ENCODE measurements around the gene COA4. TPM values are rescaled to one million over a fixed set of nuclear protein-coding genes. Genes with fewer than 3 reads are reported as not detected.
"Not testable (repeated sequence)": the region's sequence is repeated elsewhere in the genome, so short reads cannot be mapped to it uniquely, and the experiment has no call there.

Gene COA4
- polyA plus RNA-seq, 3 donors: 46.6 to 57.7 (median 53.4) TPM

GRCh38 chr11:73888244-73888643 is 11.6 kb upstream of the COA4 start:
- peaks cover 36 to 55% of the 10 kb centered on the region in 2 donors for H3K36me3 ChIP-seq (replicated peaks in 1 of 2; ENCODE audit: control insufficient read depth in 1 of 2, insufficient read depth in 2 of 2, low read length in 2 of 2)
- Mint-ChIP-seq H3K36me3 (peaks cover 37 to 38% of the 10 kb centered on the region in 2 donors), H3K27ac (peak overlapping the region in 1 of 7 donors; percentile 13), H3K9me3 (peaks cover 0 to 1% (median 0%) of the 10 kb centered on the region in 7 donors), H3K27me3 (ENCODE audit: low read depth in 3 of 3) (no peaks in the 10 kb centered on the region), H3K4me3 (no peak overlapping the region), H3K4me1 (no peaks in the 10 kb centered on the region)
- H3K27ac ChIP-seq (ENCODE audit: low read depth in 1 of 2, low read length in 2 of 2): no peak overlapping the region
- H3K9ac ChIP-seq (ENCODE audit: insufficient read depth, low read length, poor library complexity, severe bottlenecking): no peak overlapping the region
- intact Hi-C loops (cut with micrococcal nuclease): no loop called here
- H4K20me1 ChIP-seq (ENCODE audit: insufficient read depth, low read length): no peaks in the 10 kb centered on the region
- H3K79me2 ChIP-seq (ENCODE audit: insufficient read depth, low read length): no peaks in the 10 kb centered on the region
- WGBS (ENCODE audit: insufficient coverage): no CpG with 5 or more reads among the region's 3 CpGs
- H3K4me1 ChIP-seq (ENCODE audit: control insufficient read depth in 1 of 2, insufficient read depth in 2 of 2, low read length in 2 of 2): no peaks in the 10 kb centered on the region
- no peaks in the 10 kb centered on the region for H3K9me3 ChIP-seq (replicated peaks in 1 of 2; ENCODE audit: control insufficient read depth in 1 of 2, insufficient read depth in 1 of 2, low read length in 2 of 2)
- no peak overlapping the region for H3K4me2 ChIP-seq (replicated peaks; ENCODE audit: extremely low read depth, low read length, poor library complexity, severe bottlenecking)
- no peaks in the 10 kb centered on the region for H3K27me3 ChIP-seq (ENCODE audit: control insufficient read depth in 2 of 2, insufficient read depth in 2 of 2, low read length in 2 of 2)
- H2AFZ ChIP-seq (ENCODE audit: insufficient read depth, low read depth, low read length, poor library complexity, severe bottlenecking): no peak overlapping the region
- TF ChIP-seq, protein P1, sequence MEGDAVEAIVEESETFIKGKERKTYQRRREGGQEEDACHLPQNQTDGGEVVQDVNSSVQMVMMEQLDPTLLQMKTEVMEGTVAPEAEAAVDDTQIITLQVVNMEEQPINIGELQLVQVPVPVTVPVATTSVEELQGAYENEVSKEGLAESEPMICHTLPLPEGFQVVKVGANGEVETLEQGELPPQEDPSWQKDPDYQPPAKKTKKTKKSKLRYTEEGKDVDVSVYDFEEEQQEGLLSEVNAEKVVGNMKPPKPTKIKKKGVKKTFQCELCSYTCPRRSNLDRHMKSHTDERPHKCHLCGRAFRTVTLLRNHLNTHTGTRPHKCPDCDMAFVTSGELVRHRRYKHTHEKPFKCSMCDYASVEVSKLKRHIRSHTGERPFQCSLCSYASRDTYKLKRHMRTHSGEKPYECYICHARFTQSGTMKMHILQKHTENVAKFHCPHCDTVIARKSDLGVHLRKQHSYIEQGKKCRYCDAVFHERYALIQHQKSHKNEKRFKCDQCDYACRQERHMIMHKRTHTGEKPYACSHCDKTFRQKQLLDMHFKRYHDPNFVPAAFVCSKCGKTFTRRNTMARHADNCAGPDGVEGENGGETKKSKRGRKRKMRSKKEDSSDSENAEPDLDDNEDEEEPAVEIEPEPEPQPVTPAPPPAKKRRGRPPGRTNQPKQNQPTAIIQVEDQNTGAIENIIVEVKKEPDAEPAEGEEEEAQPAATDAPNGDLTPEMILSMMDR (IDR thresholded peaks at IDR 0.05): no peak
- no peak overlapping the region for H3K4me3 ChIP-seq (replicated peaks in 1 of 3; ENCODE audit: low read depth in 2 of 3, low read length in 3 of 3)
- no peak for DNase-seq

DNA sequence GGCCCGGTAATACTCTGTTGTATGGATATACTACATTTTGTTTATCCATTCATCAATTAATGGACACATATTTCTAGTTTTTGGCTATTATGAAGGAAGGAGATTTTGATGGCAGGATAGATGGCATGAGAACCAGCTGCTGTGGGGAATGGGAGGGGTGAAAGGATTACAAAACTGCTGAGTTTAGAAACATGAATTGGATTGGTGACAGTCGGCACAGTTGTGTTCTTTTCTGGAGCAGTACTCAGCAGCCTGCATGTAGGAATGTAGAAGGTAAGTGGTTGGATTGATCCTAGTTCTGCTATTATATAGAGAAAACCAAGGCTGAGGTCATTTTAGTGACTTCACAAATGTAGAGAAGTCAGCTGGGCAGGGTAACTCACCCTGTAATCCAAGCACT is 7.2 kb upstream of the COA4 start:
- Histone ChIP-seq H3K79me2 (ENCODE audit: insufficient read depth, low read length) (no peaks in the 10 kb centered on the region), H3K9me3 (replicated peaks in 1 of 2; ENCODE audit: control insufficient read depth in 1 of 2, insufficient read depth in 1 of 2, low read length in 2 of 2) (no peaks in the 10 kb centered on the region), H4K20me1 (ENCODE audit: insufficient read depth, low read length) (no peaks in the 10 kb centered on the region), H3K36me3 (replicated peaks in 1 of 2; ENCODE audit: control insufficient read depth in 1 of 2, insufficient read depth in 2 of 2, low read length in 2 of 2) (peaks cover 4 to 19% of the 10 kb centered on the region in 2 donors), H3K27me3 (ENCODE audit: control insufficient read depth in 2 of 2, insufficient read depth in 2 of 2, low read length in 2 of 2) (no peaks in the 10 kb centered on the region), H2AFZ (ENCODE audit: insufficient read depth, low read depth, low read length, poor library complexity, severe bottlenecking) (no peak overlapping the region), H3K27ac (ENCODE audit: low read depth in 1 of 2, low read length in 2 of 2) (no peak overlapping the region), H3K4me1 (ENCODE audit: control insufficient read depth in 1 of 2, insufficient read depth in 2 of 2, low read length in 2 of 2) (no peaks in the 10 kb centered on the region), H3K4me2 (replicated peaks; ENCODE audit: extremely low read depth, low read length, poor library complexity, severe bottlenecking) (no peak overlapping the region), H3K9ac (ENCODE audit: insufficient read depth, low read length, poor library complexity, severe bottlenecking) (no peak overlapping the region), H3K4me3 (replicated peaks in 1 of 3; ENCODE audit: low read depth in 2 of 3, low read length in 3 of 3) (no peak overlapping the region)
- Mint-ChIP-seq H3K4me3 (no peak overlapping the region), H3K4me1 (no peaks in the 10 kb centered on the region), H3K9me3 (no peaks in the 10 kb centered on the region), H3K36me3 (peaks cover 20 to 22% of the 10 kb centered on the region in 2 donors), H3K27ac (peak overlapping the region in 1 of 7 donors; percentile 10), H3K27me3 (ENCODE audit: low read depth in 3 of 3) (no peaks in the 10 kb centered on the region)
- intact Hi-C loops (cut with micrococcal nuclease): no loop called here
- TF ChIP-seq, protein P1 (IDR thresholded peaks at IDR 0.05): no peak
- DNase-seq: no peak
- WGBS (ENCODE audit: insufficient coverage): 100% methylated on average over 1 of the region's 2 CpGs

GRCh38 chr11:73880449-73880848 is 3.8 kb upstream of the COA4 start:
- DNase-seq; H3K9me3 ChIP-seq (replicated peaks in 1 of 2; ENCODE audit: control insufficient read depth in 1 of 2, insufficient read depth in 1 of 2, low read length in 2 of 2); H3K4me2 ChIP-seq (replicated peaks; ENCODE audit: extremely low read depth, low read length, poor library complexity, severe bottlenecking); H3K9me3 Mint-ChIP-seq; H3K9ac ChIP-seq (ENCODE audit: insufficient read depth, low read length, poor library complexity, severe bottlenecking); H3K27me3 ChIP-seq (ENCODE audit: control insufficient read depth in 2 of 2, insufficient read depth in 2 of 2, low read length in 2 of 2); H2AFZ ChIP-seq (ENCODE audit: insufficient read depth, low read depth, low read length, poor library complexity, severe bottlenecking); H3K4me3 ChIP-seq (replicated peaks in 1 of 3; ENCODE audit: low read depth in 2 of 3, low read length in 3 of 3); H3K4me3 Mint-ChIP-seq; H3K27me3 Mint-ChIP-seq (ENCODE audit: low read depth in 3 of 3); H4K20me1 ChIP-seq (ENCODE audit: insufficient read depth, low read length); intact Hi-C loops (cut with micrococcal nuclease); H3K27ac ChIP-seq (ENCODE audit: low read depth in 1 of 2, low read length in 2 of 2): not testable (repeated sequence)
- peaks cover 0 to 10% of the 10 kb centered on the region in 2 donors for H3K36me3 ChIP-seq (replicated peaks in 1 of 2; ENCODE audit: control insufficient read depth in 1 of 2, insufficient read depth in 2 of 2, low read length in 2 of 2)
- peaks cover 23% of the 10 kb centered on the region for H3K79me2 ChIP-seq (ENCODE audit: insufficient read depth, low read length)
- WGBS (ENCODE audit: insufficient coverage): 96% methylated on average over 5 of the region's 10 CpGs
- peaks cover 19% of the 10 kb centered on the region for H3K4me1 Mint-ChIP-seq
- H3K36me3 Mint-ChIP-seq: peaks cover 11 to 13% of the 10 kb centered on the region in 2 donors
- H3K27ac Mint-ChIP-seq: peak overlapping the region in 1 of 7 donors; percentile 43
- peaks cover 16 to 18% of the 10 kb centered on the region in 2 donors for H3K4me1 ChIP-seq (ENCODE audit: control insufficient read depth in 1 of 2, insufficient read depth in 2 of 2, low read length in 2 of 2)

Measured in CD14-positive monocyte (primary cell).